AML-193 (cell line): ENCODE data around the gene ARF4.
A peak's percentile ranks its signal among the peaks of the same experiment; 100 is the strongest.

Experiments
- DNase-seq, 2 experiments: peaks; one replicate each; lab custom pipeline; 2025; lab: John Stamatoyannopoulos, UW

Gene ARF4

GRCh38 chr3:57582474-57583168 lies 14.5 kb downstream of the ARF4 start:
- DNase-seq: peak in 1 of 2 experiments; percentile 42

GRCh38 chr3:57577801-57578200 lies 19.3 kb downstream of the ARF4 start:
- no peak for DNase-seq

DNA sequence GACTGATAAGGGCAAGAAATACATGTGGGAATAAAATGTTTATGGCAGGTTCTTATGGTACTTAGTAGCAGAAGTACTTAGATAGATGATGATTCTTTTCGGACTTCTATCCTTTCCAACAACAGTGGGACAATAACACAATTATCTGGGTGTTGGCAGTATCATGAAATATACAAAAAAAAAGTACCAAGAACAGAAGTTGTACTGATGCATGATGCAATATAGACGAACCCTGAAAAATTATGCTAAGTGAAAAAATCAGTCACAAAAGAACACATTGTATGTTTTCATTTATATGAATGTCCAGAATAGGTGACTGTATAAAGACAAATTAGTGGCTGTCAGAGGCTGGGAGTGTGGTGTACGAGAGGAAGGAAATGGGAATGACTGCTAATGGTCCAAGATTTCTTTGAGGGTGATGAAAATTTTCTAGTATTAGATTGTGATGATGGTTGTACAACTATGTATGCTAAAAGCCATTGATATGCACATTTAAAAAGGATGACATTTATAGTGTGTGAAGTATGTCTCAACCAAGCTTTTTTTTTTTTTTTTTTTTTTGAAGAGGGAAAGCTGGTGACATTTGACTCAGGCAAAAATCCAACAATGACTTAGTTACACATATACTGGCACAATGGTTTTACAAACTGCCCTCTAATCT lies 21.0 kb downstream of the ARF4 start:
- DNase-seq: no peak

- no peak for DNase-seq
These were observed 25.0 kb downstream of the ARF4 start for GRCh38 chr3:57572096-57572495.

DNA sequence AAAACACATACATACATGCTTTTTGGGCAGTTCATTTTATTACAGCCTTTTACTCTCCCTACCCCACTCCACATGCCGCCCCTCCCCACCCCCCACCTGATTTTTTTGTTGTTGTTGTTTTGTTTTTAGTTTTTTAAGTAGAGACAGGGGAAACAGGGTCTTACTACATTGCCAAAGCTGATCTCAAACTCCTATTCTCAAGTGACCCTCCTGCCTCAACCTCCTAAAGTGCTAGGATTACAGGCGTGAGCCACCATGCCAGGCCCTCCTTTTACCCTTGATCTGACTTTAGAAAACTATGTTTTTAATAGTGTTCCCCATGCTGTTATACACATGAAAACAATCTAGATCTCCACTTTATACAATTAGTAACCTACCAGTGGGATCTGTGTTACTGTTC lies 26.3 kb downstream of the ARF4 start:
- no peak for DNase-seq

DNA sequence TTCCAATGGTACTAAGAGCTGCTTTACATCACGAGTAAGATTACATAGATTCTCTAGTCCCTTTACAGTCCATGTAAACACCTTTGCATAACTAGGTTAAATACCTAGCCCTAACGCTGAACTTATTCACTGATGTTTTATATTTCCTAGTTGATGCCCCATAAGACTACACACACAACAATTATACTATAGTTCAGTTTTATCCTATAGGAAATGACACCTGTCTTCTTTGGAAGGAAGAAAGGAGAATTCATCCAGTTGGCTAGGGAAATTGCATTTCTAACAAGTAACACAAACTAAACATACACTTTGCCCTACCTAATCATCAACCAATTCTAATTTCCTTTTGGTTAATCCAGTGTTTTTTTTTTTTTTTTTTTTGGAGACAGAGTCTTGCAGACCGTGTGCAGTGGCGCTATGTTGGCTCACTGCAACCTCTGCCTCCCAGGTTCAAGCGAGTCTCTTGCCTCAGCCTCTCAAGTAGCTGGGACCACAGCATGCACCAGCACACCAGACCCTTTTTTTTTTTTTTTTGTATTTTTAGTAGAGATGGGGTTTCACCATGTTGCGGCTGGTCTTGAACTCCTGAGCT lies 27.2 kb downstream of the ARF4 start:
- no peak for DNase-seq

GRCh38 chr3:57559526-57559925 lies 37.6 kb downstream of the ARF4 start:
- no peak for DNase-seq

- peak in 1 of 2 experiments; percentile 28 for DNase-seq
These were observed 40.0 kb downstream of the ARF4 start for GRCh38 chr3:57557085-57557537.

DNA sequence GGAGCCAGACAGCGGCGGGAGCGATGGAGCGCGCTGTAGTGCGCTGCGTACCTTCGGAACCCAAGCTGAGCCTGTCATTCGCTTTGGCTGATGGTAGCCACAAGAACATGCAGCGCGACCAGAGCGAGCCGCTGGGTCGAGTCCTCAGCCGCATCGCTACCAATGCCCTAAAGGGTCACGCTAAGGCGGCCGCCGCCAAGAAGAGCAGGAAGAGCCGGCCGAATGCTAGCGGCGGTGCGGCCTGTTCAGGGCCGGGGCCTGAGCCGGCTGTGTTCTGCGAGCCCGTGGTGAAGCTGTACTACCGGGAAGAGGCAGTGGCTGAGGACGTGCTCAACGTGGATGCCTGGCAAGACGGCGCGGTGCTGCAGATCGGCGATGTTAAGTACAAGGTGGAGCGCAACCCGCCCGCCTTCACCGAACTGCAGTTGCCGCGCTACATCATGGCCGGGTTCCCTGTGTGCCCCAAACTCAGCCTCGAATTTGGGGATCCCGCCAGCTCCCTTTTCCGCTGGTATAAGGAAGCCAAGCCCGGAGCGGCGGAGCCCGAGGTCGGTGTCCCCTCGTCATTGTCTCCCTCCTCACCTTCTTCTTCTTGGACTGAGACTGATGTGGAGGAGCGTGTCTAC lies 40.6 kb downstream of the ARF4 start:
- no peak for DNase-seq

DNA sequence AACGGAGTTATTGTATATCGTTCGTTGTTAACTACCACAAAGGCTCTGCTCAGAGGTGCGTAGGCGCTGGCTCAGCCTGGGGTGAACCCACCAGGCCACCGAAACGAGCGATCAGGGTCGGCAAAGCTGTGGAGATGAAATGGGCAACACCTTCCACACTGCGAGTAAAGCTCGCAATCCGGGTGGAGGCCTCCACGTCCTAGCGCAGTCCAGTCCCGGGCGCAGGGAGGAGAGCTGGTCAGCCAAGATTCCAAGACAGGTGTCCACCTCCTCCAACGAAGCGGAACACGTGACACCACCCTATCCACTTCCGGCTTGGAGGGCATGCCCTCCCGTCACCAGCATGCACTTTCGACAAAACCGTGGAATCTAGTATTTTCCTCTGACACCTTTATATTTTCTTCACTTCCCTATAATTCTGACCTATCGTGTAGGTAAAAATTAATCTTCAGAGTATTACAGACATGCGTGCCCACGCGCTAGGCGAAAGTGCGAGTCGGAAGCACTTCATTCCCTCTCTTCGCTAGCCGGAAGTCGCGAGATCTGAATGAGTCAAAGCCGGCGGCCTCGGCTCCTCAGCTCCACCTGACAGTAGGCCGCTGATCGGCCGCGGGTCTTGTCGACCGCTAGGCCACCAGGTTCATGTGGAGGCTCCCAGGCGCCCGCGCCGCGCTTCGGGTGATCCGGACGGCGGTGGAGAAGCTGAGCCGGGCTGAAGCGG lies 41.2 kb downstream of the ARF4 start, which contains the start of gene PDE12:
Gene PDE12 (plus strand): TSS at position 537 of the 721 bp plus-strand sequence. CDS start 106 bp downstream, at position 643.
- peak; percentile 96 for DNase-seq

DNA sequence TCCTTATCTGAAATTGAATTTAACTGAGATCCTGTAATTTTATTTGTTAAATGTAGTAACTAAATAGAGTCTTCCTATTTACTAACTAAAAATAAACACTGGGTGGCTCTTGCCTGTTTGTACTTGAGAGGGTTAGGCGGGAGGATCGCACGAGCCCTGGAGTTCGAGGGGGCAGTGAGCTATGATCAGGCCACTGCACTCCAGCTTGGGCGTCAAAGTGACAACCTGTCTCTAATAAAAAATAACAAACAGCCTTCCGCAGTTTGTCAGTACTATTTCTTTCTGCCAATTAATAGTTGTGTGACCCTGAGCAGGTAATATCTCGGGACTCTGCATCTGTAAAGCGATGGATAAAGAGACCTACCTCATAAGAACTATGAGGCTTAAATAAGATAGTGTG lies 41.8 kb downstream of the ARF4 start:
- DNase-seq: no peak

DNA sequence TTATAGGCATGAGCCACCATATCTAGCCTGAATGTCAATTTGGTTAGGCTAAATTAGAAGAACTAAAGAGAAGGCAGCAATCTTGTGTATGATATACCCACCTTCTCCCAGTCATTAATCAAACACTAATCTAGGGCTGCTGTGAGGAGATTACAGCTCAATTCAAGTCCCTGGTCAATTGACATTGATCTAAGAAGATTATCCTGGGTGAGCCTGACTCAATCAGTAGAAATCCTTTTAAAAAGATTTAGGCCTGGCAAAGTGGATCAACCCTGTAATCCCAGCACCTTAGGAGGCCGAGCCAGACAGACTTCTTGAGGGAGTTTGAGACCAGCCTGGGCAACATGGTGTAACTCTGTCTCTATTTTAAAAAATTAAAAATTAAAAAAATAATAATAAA lies 50.5 kb downstream of the ARF4 start:
- no peak for DNase-seq

DNA sequence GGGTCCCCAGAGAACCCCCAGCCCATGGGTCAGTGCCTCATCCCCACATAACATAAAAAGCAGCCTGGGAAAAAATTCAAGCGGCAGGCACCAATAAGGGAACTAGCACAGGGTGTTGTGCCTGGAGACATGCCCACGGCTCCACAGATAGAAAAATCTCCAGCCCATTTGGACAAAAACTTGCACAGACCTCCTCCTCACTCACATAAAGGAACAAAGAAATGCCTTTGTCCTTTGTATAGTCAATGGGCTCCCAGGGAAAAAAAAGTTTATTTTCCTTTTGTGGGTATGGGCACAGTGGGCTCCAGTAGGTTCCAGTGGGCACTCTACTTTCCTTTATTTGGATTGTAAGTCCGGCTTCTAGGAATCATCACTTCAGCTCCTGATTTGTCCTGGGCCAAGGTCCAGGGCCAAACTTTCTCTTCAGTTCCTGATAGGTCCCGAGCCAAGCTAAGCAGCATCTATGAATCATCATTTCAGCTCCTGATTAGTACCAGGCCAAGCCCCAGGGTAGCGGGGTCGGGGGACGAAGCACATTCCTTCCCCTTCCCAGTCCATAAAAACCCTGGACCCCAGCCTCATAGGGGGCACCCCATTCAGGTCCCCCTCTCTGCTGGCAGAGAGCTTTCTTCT lies 51.4 kb downstream of the ARF4 start:
- no peak for DNase-seq

- DNase-seq: no peak
These were observed 52.7 kb downstream of the ARF4 start, which contains the start of gene DNAH12 for GRCh38 chr3:57544181-57545125. Gene DNAH12 (minus strand): TSS chr3:57544344. CDS start chr3:57542870, 1,474 bp downstream.

DNA sequence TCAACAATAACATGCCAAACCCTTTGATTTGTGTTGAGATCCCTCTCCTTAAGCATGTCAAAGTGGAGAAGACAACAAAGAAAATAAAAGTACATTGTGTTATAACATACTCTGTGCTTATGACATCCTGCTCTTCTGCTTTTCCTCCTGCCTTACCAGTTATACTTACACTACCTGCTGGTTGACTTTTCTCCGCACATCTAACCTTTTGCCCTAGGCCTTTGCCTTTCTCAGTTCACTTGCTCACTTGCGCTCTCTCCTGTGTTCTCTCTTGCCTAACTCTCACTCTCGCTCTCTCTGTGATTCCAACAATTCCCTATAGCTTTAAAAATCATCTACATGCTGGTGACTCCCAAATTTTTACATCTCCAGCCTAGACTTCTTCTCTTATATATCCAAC lies 58.7 kb downstream of the ARF4 start:
- DNase-seq: no peak

DNA sequence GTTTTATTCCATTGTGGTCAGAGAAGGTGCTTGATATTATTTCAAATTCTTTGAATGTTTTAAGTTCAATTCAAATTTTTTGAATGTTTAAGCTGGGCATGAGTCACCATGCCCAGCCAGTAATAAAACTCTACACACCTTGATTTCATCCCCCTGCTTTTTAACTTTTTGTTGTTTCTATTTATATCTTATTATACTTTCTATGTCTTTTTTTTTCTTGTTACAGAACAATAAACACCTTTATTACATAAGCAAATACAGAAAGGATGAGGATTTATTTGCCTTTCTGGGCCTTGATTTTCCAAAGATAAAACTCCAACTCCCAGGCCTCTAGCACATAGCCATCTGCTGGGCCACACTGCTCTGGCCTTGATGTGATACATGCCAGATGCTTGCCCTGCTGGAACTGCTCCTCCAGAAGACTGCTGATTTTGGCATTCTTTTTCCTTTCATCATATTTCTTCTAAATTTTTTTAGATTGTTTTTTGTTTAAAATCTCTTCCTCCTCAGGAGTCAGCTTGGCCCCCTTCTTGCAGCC lies 67.0 kb downstream of the ARF4 start:
- no peak for DNase-seq
